Cerebellar cortex (tissue), 1 donor: ENCODE results near the gene PFN1.
"Not testable (repeated sequence)": the region's sequence is repeated elsewhere in the genome, so short reads cannot be mapped to it uniquely, and the experiment has no call there.

Source experiments
- DNase-seq: peaks from one replicate; pipeline ENCODE4 v3.0.0-alpha.2; 2015; ENCODE audit warnings: low spot score

Gene PFN1

GRCh38 chr17:4921320-4921719 lies 27.0 kb downstream of the PFN1 start:
- no peak for DNase-seq

- no peak for DNase-seq
These were observed 27.8 kb downstream of the PFN1 start for GRCh38 chr17:4920351-4921048.

DNA sequence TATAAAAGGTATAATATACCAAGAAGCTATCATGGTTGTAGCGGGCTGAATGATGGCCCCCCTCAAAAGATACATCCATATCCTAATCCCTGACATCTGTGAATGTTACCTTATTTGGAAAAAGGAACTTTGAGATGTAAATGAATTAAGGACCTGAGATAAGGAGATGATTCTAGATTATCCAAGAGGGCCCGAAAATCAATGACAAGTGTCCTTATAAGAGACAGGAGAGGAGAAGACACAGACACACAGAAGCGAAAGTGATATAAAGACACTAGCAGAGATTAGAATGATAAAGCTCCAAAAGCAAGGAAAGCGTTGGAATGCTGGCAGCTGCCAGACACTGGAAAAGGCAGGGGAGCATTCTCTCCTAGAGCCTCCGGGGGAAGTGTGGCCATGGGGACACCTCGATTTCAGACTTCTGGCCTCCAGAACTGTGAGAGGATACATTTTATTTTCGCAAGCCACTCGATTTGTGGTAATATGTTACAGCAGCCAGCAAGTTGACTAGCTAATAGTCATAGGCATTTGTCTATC lies 28.8 kb downstream of the PFN1 start:
- no peak for DNase-seq

DNA sequence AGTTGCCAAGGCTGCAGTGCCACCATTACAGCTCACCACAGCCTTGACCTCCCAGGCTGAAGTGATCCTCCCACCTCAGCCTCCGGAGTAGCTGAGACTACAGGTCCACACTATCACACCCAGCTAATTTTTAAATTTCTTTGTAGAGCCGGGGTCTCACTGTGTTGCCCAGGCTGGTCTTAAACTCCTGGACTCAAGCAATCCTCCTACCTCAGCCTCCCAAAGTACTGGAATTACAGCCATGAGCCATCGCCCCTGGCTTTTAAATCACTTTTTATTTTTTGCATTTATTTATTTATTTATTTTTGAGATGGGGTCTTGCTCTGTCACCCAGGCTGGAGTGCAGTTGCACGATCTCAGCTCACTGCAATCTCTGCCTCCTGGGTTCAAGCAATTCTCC lies 33.8 kb downstream of the PFN1 start:
- DNase-seq: not testable (repeated sequence)

DNA sequence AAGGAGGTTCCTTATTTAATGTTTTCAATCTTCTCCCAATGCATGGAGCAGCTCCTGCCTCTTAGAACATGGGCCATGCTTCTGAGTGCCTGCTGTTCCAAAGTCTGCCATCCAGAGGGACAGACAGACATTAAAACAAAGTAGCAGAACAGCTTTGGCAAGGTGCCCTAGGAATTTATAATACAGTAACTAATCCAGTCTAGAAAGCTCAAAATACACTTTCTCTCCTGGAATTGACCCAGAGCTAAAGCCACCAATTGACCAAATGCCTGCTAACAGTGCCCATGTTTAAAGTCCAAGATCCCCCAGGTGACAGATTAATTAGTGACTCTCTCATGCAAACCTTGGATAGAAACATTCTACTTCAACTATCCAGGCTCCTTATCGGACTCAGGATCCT lies 34.3 kb downstream of the PFN1 start:
- no peak for DNase-seq

DNA sequence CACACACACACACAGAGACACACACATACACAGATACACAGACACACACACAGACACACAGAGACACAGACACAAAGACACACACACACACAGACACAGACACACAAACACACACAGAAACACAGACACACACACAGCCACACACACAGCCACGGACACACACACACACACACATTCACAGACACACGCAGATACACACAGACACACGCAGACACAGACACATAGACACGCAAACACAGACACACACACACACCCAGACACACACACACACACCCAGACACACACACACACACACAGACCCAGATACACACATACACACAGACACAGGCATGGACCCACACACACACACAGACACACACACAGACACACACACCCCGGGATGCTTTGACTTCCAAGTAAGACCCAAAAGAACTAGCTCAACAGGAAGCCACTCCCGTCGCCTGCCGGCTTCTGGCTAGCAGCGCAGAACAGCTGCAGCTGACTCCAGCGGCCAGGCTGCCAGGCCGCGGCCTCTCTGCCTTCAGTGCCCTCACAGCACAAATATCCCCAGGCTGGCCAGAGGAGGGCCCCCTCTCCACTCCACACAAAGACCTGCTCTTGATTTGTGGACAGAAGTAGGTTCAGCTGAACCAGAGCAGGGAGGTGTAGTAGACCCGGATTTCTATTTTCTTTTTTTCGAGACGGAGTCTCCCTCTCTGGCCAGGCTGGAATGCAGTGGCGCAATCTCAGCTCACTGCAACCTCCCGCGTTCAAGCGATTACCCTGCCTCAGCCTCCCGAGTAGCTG lies 39.4 kb downstream of the PFN1 start:
- peak; percentile 86 for DNase-seq

- DNase-seq: no peak
These were observed 40.0 kb downstream of the PFN1 start for GRCh38 chr17:4908301-4908700.

DNA sequence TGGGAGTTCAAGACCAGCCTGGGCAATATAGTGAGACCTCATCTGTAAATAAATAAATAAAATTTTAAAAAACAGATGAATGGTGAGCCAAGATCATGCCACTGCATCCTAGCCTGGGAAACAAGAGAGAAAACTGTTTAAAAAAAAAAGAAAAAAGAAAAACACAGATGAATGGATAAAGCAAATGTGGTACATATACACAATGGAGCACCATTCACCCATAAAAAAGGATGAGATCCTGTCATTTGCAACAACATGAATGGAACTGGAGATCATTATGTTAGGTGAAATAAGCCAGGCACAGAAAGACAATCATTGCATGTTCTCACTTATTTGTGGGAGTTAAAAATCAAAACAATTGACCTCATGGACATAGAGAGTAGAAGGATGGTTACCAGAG lies 41.7 kb downstream of the PFN1 start:
- DNase-seq: not testable (repeated sequence)

DNA sequence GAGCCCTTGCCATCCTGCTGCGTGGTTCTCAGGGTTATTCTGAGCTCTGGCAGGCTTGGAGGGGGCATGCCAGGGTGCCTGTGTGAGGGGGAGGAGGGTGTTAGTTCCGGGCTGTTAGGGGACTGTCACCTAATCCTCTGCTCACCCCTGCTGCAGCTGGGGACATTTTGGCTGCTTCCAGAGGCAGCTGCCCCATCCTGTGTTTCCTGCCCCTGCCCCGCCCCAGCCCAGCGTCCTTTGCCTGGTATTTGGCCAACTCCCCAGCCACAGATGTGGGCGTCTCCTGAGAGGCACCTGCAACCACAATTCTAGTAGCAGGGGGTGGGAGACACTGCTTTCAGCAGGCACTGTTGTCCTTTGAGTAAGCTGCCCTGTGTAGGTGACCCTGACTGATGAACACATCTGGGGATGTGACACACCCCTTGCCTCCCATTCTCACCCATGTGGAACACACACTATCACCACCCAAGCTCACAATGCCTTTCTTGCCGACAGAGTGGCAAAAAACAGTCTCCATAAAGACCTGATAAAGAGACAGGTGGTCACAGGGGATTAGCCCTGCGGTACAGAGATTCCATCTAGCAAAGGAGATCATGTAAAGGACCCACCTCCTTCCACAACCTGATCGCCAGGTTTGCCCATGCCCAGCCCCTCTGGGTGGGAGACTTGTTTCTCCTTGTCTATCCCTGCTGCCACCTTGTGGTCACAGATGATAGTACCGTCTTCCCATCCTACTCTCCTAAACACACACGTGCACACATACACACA lies 45.1 kb downstream of the PFN1 start, which contains the start of gene CHRNE:
Gene CHRNE, minus strand, starts transcription at position 48 of the 768 bp plus-strand sequence. Its CDS starts 35 bp downstream, at position 13.
- peak; percentile 90 for DNase-seq

DNA sequence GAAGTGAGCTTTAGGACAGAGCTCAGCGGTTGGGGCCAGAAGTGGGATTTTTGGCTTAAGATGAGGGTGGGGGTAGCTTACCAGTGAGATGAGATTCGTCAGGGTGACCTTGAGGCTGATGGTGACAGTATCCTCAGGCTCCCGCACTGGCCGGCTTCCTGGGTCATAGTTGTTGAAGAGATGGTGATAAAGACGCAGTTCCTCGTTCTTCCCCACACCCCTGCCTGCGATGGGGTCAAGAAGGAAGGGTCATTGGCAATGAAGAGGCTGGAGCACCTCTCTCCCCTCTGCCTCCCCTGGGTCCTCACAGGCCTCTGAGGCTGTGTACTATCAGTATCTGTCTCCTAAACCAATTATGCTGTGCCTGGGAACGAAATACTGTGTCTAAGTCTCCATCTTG lies 45.8 kb downstream of the PFN1 start:
- no peak for DNase-seq

DNA sequence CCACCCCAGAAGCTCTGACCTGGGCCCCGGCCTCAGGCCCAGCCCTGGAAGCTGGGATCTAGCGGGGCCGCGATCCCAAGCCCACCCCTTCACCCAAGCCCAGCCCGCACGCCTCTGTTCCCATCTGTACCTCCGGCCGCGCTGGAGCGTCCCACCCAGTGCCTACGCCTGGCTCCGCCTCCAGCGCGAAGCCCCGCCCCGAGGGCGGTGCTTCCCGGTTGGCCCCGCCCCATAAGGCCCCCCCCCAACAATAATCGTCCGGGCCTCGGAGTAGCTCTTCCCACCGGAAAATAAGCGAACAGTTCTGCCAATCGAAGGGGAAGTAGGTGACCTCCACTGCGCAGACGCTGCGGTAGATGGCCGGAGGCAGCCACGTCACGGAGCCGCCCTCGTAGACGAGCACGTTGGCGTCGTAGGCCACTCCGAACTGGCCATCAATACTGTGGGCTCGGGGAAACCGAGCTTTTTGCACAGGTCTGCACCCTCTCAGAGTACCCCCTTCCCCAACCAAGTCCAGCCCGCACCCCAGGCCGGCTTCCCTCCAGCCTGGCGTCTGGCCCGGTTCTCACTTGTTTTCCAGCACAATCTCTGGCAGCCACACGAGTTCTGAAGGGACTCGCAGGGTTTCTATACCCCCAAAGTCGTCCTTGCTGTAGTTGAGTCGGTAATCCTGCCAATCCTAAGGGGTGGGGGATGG lies 46.5 kb downstream of the PFN1 start:
- DNase-seq: no peak

GRCh38 chr17:4901108-4901647 lies 47.2 kb downstream of the PFN1 start:
- DNase-seq: no peak

- DNase-seq: no peak
These were observed 47.9 kb downstream of the PFN1 start for GRCh38 chr17:4900231-4901107.

DNA sequence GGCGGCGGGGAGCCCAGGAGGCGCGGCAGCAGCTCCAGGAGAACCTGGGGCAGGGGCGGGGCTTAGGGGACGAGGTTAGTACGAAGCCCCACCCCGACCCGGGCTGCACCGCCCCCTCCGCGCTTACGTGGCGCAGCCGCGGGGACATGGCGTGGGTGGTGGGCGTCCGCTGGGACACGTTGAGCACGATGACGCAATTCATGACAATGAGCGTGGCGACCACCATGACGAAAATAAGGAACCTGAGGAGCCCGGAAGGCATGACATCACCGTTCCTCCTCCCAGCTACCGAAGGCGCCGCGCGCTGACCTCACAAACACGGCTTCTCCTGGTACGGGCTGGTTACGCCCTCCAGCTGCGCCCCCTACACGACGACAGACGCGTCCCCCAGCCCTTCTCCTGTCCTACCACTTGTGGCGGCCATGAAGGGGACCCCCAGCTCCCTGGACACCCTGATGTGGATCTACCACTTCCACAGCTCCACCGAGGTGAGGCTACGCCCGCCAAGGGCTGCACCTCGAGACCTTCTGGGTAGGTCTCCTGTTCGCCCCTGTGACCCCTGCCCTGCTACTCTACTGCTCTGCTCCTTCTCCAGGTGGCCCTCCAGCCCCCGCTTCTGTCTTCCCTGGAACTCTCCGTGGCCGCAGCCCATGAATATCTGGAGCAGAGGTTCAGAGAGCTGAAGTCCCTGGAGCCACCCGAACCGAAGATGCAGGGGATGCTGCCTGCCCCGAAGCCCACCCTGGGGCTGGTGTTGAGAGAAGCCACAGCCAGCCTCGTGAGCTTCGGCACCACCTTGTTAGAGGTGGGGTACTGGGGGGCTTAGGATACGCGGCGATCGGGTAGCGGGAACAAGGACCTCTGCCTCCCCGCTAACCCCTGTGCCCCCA lies 48.7 kb downstream of the PFN1 start, which contains the start of gene C17orf107:
Gene C17orf107, plus strand, starts transcription at position 196 of the 890 bp plus-strand sequence. Its CDS starts 227 bp downstream, at position 423.
- peak; percentile 58 for DNase-seq

DNA sequence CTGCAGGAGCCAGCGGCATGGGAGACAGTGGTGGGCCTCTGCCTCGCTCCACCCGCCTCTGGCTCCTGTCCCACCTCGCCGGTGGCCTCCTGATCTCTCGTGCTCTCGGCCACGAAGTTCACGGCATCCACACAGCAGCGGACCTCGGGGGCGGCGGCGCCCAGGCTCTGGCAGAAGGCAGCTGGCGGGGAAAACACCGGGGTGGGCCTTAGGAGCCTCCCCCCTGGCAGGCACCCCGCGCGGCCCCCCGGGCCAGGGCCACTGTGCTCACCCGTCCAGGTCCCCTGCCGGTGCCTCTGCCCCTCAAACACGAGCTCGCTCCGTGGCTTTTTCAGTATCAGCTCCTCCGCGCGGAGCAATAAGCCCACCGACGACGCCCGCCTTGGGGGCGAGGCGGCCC lies 49.4 kb downstream of the PFN1 start:
- no peak for DNase-seq

DNA sequence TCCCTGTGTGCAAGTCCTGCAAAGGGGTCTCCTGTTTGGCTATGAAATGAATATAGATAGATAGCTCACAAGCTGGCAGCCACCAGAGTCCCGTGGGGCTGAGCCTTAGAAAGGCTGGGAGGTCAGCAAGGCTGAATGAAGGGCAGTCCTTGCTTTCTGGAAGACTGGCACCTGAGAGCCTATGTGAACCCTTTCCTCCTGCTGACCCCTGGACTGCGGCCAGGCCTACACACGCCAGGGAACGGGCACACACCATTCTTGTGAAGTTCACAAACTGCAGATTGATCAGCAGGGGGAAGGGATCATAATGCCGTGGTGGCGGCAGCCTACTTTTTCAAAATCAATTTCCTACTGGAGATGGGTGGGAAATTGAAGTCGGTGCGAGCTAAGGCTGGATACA lies 50.0 kb downstream of the PFN1 start:
- DNase-seq: no peak

DNA sequence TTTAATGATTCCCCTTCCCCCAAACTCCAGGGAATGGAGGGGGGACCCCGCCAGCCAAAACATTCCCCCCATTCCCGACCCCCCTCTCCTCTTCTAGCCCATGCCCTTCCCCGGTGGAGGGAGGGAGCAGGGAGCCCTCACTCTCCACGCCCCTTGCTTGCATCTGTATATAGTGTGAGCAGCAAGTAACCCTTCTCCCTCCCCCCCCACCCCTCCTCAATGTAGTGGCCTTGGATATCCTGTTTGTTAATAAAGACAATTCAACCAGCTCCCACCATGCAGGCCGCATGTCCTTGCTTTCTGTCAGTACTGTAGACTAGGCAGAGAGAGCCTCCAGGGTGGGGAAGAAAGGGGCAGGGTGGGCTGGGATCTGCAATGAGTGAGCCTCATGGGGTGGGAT lies 50.5 kb downstream of the PFN1 start:
- DNase-seq: no peak

DNA sequence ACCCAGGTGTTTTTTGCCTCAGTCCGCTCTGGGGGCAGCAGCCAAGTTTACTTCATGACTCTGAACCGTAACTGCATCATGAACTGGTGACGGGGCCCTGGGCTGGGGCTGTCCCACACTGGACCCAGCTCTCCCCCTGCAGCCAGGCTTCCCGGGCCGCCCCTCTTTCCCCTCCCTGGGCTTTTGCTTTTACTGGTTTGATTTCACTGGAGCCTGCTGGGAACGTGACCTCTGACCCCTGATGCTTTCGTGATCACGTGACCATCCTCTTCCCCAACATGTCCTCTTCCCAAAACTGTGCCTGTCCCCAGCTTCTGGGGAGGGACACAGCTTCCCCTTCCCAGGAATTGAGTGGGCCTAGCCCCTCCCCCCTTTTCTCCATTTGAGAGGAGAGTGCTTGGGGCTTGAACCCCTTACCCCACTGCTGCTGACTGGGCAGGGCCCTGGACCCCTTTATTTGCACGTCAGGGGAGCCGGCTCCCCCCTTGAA lies 51.1 kb downstream of the PFN1 start:
- no peak for DNase-seq
